Measurements from ENCODE around the gene ZFP92.
"Not testable (repeated sequence)": the region's sequence is repeated elsewhere in the genome, so short reads cannot be mapped to it uniquely, and the experiment has no call there.

Gene ZFP92

GRCh38 chrX:153387987-153388721, 23.1 kb upstream of the ZFP92 start:
- no peak for DNase-seq

GRCh38 chrX:153388722-153389459, 22.4 kb upstream of the ZFP92 start:
- DNase-seq, result no peak

- not testable (repeated sequence) for DNase-seq
Measured at GRCh38 chrX:153389460-153389768, 21.9 kb upstream of the ZFP92 start.

- DNase-seq, result no peak
Measured at GRCh38 chrX:153392642-153393321, 18.5 kb upstream of the ZFP92 start.

- no peak for DNase-seq
Measured at GRCh38 chrX:153394612-153395011, 16.7 kb upstream of the ZFP92 start.

- DNase-seq, result no peak
Measured at GRCh38 chrX:153395613-153396319, 15.5 kb upstream of the ZFP92 start.

- DNase-seq, result no peak
Measured at GRCh38 chrX:153396320-153397195, 14.7 kb upstream of the ZFP92 start.

- no peak for DNase-seq
Measured at GRCh38 chrX:153397256-153397960, 13.9 kb upstream of the ZFP92 start.

- DNase-seq, result no peak
Measured at GRCh38 chrX:153398275-153398960, 12.9 kb upstream of the ZFP92 start.

GRCh38 chrX:153400146-153401132, 10.8 kb upstream of the ZFP92 start:
- no peak for DNase-seq

- no peak for DNase-seq
Measured at GRCh38 chrX:153401133-153401764, 10.0 kb upstream of the ZFP92 start, which contains the start of gene PNMA6E. Gene PNMA6E (minus strand): TSS chrX:153401350. CDS start chrX:153398849, 2,501 bp downstream.

GRCh38 chrX:153404333-153404732, 6.9 kb upstream of the ZFP92 start:
- not testable (repeated sequence) for DNase-seq

- DNase-seq, result no peak
Measured at GRCh38 chrX:153405426-153405825, 5.8 kb upstream of the ZFP92 start.

GRCh38 chrX:153406011-153406410, 5.3 kb upstream of the ZFP92 start:
- no peak for DNase-seq

- DNase-seq, result no peak
Measured at GRCh38 chrX:153406903-153407302, 4.4 kb upstream of the ZFP92 start.

GRCh38 chrX:153407736-153408135, 3.5 kb upstream of the ZFP92 start:
- no peak for DNase-seq

GRCh38 chrX:153408221-153408721, 3.0 kb upstream of the ZFP92 start:
- no peak for DNase-seq

- DNase-seq, result no peak
Measured at GRCh38 chrX:153408871-153409351, 2.4 kb upstream of the ZFP92 start.
